ENCODE data around the gene KRT72.

GRCh38 chr12:52628841-52629240, 27.6 kb upstream of the KRT72 start:
- TF ChIP-seq CTCF (IDR thresholded peaks at IDR 0.05) (no peak), POLR2AphosphoS5 (IDR thresholded peaks at IDR 0.05) (no peak), POLR2A (IDR thresholded peaks at IDR 0.05) (no peak)

Data from breast epithelium (tissue), 3 donors.